Measurements from ENCODE around the gene PRTN3.
"Not testable (repeated sequence)": the region's sequence is repeated elsewhere in the genome, so short reads cannot be mapped to it uniquely, and the experiment has no call there.

The PRTN3 gene

GRCh38 chr19:814152-815078 lies 26.4 kb upstream of the PRTN3 start:
- no peak overlapping the region for H3K4me3 ChIP-seq (ENCODE audit: low read depth, low read length)
- DNase-seq (ENCODE audit: low read depth) = no peak

GRCh38 chr19:815079-815774 lies 25.6 kb upstream of the PRTN3 start:
- H3K4me3 ChIP-seq (ENCODE audit: low read depth, low read length) = no peak overlapping the region

GRCh38 chr19:815775-816499 lies 24.9 kb upstream of the PRTN3 start:
- no peak overlapping the region for H3K4me3 ChIP-seq (ENCODE audit: low read depth, low read length)
- no peak for DNase-seq (ENCODE audit: low read depth)

More at GRCh38 chr19:815079-815774, 25.6 kb upstream of the PRTN3 start:
- DNase-seq (ENCODE audit: low read depth) = no peak

GRCh38 chr19:816500-816857 lies 24.3 kb upstream of the PRTN3 start:
- DNase-seq (ENCODE audit: low read depth) = no peak
- H3K4me3 ChIP-seq (ENCODE audit: low read depth, low read length) = no peak overlapping the region

GRCh38 chr19:820212-820611 lies 20.6 kb upstream of the PRTN3 start:
- DNase-seq (ENCODE audit: low read depth); H3K4me3 ChIP-seq (ENCODE audit: low read depth, low read length): not testable (repeated sequence)

- no peak for DNase-seq (ENCODE audit: low read depth)
- peak overlapping the region; percentile 42 for H3K4me3 ChIP-seq (ENCODE audit: low read depth, low read length)
These were observed 19.5 kb upstream of the PRTN3 start for GRCh38 chr19:821231-821824.

GRCh38 chr19:821825-822503 lies 18.8 kb upstream of the PRTN3 start, which contains the start of gene PLPPR3:
TSS of gene PLPPR3 (minus strand) at chr19:821955. CDS start at chr19:821559, 396 bp downstream.
- DNase-seq (ENCODE audit: low read depth) = no peak
- H3K4me3 ChIP-seq (ENCODE audit: low read depth, low read length) = peak within 1 kb of the TSS; percentile 42

- H3K4me3 ChIP-seq (ENCODE audit: low read depth, low read length) = no peak overlapping the region
- no peak for DNase-seq (ENCODE audit: low read depth)
These were observed 17.2 kb upstream of the PRTN3 start for GRCh38 chr19:823565-824121.

GRCh38 chr19:824885-825284 lies 15.9 kb upstream of the PRTN3 start:
- no peak for DNase-seq (ENCODE audit: low read depth)
- H3K4me3 ChIP-seq (ENCODE audit: low read depth, low read length) = no peak overlapping the region

GRCh38 chr19:825897-826644 lies 14.7 kb upstream of the PRTN3 start:
- H3K4me3 ChIP-seq (ENCODE audit: low read depth, low read length) = no peak overlapping the region
- DNase-seq (ENCODE audit: low read depth) = no peak

GRCh38 chr19:827314-827709 lies 13.5 kb upstream of the PRTN3 start:
- no peak overlapping the region for H3K4me3 ChIP-seq (ENCODE audit: low read depth, low read length)
- DNase-seq (ENCODE audit: low read depth) = no peak

- no peak within 1 kb of the TSS for H3K4me3 ChIP-seq (ENCODE audit: low read depth, low read length)
- DNase-seq (ENCODE audit: low read depth) = no peak
These were observed 13.0 kb upstream of the PRTN3 start, which contains the start of gene AZU1 for GRCh38 chr19:827710-828321. TSS of gene AZU1 (plus strand) at chr19:827837. CDS start at chr19:827847, 10 bp downstream.

GRCh38 chr19:829129-829758 lies 11.6 kb upstream of the PRTN3 start:
- no peak for DNase-seq (ENCODE audit: low read depth)
- no peak overlapping the region for H3K4me3 ChIP-seq (ENCODE audit: low read depth, low read length)

GRCh38 chr19:831407-832369 lies 9.1 kb upstream of the PRTN3 start:
- no peak for DNase-seq (ENCODE audit: low read depth)
- no peak overlapping the region for H3K4me3 ChIP-seq (ENCODE audit: low read depth, low read length)

GRCh38 chr19:834216-834615 lies 6.6 kb upstream of the PRTN3 start:
- no peak for DNase-seq (ENCODE audit: low read depth)
- no peak overlapping the region for H3K4me3 ChIP-seq (ENCODE audit: low read depth, low read length)

GRCh38 chr19:835210-835810 lies 5.5 kb upstream of the PRTN3 start:
- DNase-seq (ENCODE audit: low read depth) = no peak

More at GRCh38 chr19:835210-835810, 5.5 kb upstream of the PRTN3 start:
- no peak overlapping the region for H3K4me3 ChIP-seq (ENCODE audit: low read depth, low read length)
